ENCODE data around the gene CD48. TPM values are rescaled to one million over a fixed set of nuclear protein-coding genes. Genes with fewer than 3 reads are reported as not detected.

CD48 gene
- total RNA-seq, 2 experiments from 2014 or later = 387 to 395 TPM

- peak overlapping the region; percentile 69 for H3K4me3 ChIP-seq (ENCODE audit: low read length)
- DNase-seq = no peak
- ChIA-PET POLR2A (interaction anchor here (0.6 to 2.3 kb wide), 2 partner anchors 14 to 376 kb away, joined by 3 to 11 read pairs; no protein-coding TSS in a partner anchor), CTCF (interaction anchor here (1.5 to 2.0 kb wide), 3 partner anchors 14 to 38 kb away, joined by 3 to 8 read pairs (median 5); no protein-coding TSS in a partner anchor)
- H3K4me1 ChIP-seq (ENCODE audit: insufficient read depth, low read length) = peaks cover 48% of the 10 kb centered on the region
- H3K27ac ChIP-seq (ENCODE audit: low read depth in 1 of 2, low read length in 2 of 2) = peak overlapping the region; percentile 68
- Mint-ChIP-seq H3K27me3 (no peaks in the 10 kb centered on the region), H3K27ac (peak overlapping the region; percentile 97), H3K4me1 (ENCODE audit: low read depth) (peaks cover 91% of the 10 kb centered on the region), H3K4me3 (peak overlapping the region; percentile 97), H3K36me3 (ENCODE audit: low read depth) (peaks cover 56% of the 10 kb centered on the region), H3K9me3 (no peaks in the 10 kb centered on the region)
- H3K36me3 ChIP-seq (ENCODE audit: insufficient read depth, low read length) = peaks cover 10% of the 10 kb centered on the region
- no peaks in the 10 kb centered on the region for H3K9me3 ChIP-seq (ENCODE audit: control insufficient read depth in 1 of 2, insufficient read depth in 1 of 2, low read length in 2 of 2)
- ATAC-seq (ENCODE audit: poor library complexity) = no peak
- TF ChIP-seq, protein P1, sequence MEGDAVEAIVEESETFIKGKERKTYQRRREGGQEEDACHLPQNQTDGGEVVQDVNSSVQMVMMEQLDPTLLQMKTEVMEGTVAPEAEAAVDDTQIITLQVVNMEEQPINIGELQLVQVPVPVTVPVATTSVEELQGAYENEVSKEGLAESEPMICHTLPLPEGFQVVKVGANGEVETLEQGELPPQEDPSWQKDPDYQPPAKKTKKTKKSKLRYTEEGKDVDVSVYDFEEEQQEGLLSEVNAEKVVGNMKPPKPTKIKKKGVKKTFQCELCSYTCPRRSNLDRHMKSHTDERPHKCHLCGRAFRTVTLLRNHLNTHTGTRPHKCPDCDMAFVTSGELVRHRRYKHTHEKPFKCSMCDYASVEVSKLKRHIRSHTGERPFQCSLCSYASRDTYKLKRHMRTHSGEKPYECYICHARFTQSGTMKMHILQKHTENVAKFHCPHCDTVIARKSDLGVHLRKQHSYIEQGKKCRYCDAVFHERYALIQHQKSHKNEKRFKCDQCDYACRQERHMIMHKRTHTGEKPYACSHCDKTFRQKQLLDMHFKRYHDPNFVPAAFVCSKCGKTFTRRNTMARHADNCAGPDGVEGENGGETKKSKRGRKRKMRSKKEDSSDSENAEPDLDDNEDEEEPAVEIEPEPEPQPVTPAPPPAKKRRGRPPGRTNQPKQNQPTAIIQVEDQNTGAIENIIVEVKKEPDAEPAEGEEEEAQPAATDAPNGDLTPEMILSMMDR (IDR thresholded peaks at IDR 0.05) = no peak
- intact Hi-C loops (cut with DNase I, micrococcal nuclease) = loop anchor here in 1 of 2 experiments (2.0 kb wide), 1 partner anchor 20 kb away; no protein-coding TSS in a partner anchor
- H3K27me3 ChIP-seq (ENCODE audit: control insufficient read depth in 1 of 2, insufficient read depth in 2 of 2, low read length in 2 of 2) = no peaks in the 10 kb centered on the region
These were observed 68.5 kb downstream of the CD48 start for GRCh38 chr1:160643138-160643537.

- POLR2A ChIA-PET = interaction anchor here (0.6 to 2.3 kb wide), 4 partner anchors 10 to 24 kb away, joined by 3 to 11 read pairs (median 4); no protein-coding TSS in a partner anchor
- Mint-ChIP-seq H3K9me3 (no peaks in the 10 kb centered on the region), H3K4me3 (peak overlapping the region; percentile 97), H3K4me1 (ENCODE audit: low read depth) (peaks cover 91% of the 10 kb centered on the region), H3K27ac (peak overlapping the region; percentile 97), H3K27me3 (no peaks in the 10 kb centered on the region), H3K36me3 (ENCODE audit: low read depth) (peaks cover 64% of the 10 kb centered on the region)
- TF ChIP-seq, protein P1 (IDR thresholded peaks at IDR 0.05) = no peak
- DNase-seq = no peak
- no peak for ATAC-seq (ENCODE audit: poor library complexity)
- peaks cover 52% of the 10 kb centered on the region for H3K4me1 ChIP-seq (ENCODE audit: insufficient read depth, low read length)
- H3K27me3 ChIP-seq (ENCODE audit: control insufficient read depth in 1 of 2, insufficient read depth in 2 of 2, low read length in 2 of 2) = no peaks in the 10 kb centered on the region
- CTCF ChIA-PET = interaction anchor here (0.7 to 2.0 kb wide), 5 partner anchors 13 to 39 kb away, joined by 3 to 8 read pairs (median 4); no protein-coding TSS in a partner anchor
- peak overlapping the region; percentile 68 for H3K27ac ChIP-seq (ENCODE audit: low read depth in 1 of 2, low read length in 2 of 2)
- peaks cover 12% of the 10 kb centered on the region for H3K36me3 ChIP-seq (ENCODE audit: insufficient read depth, low read length)
- peak overlapping the region; percentile 69 for H3K4me3 ChIP-seq (ENCODE audit: low read length)
- H3K9me3 ChIP-seq (ENCODE audit: control insufficient read depth in 1 of 2, insufficient read depth in 1 of 2, low read length in 2 of 2) = no peaks in the 10 kb centered on the region
- intact Hi-C loops (cut with DNase I, micrococcal nuclease) = loop anchor here in 1 of 2 experiments (2.0 kb wide), 1 partner anchor 19 kb away; no protein-coding TSS in a partner anchor
These were observed 69.4 kb downstream of the CD48 start for GRCh38 chr1:160642281-160642644.

- H3K27me3 ChIP-seq (ENCODE audit: control insufficient read depth in 1 of 2, insufficient read depth in 2 of 2, low read length in 2 of 2) = no peaks in the 10 kb centered on the region
- H3K4me3 ChIP-seq (ENCODE audit: low read length) = peak overlapping the region; percentile 69
- no peaks in the 10 kb centered on the region for H3K9me3 ChIP-seq (ENCODE audit: control insufficient read depth in 1 of 2, insufficient read depth in 1 of 2, low read length in 2 of 2)
- TF ChIP-seq, protein P1 (IDR thresholded peaks at IDR 0.05) = no peak
- Mint-ChIP-seq H3K27me3 (no peaks in the 10 kb centered on the region), H3K27ac (peak overlapping the region; percentile 97), H3K4me3 (peak overlapping the region; percentile 97), H3K36me3 (ENCODE audit: low read depth) (peaks cover 64% of the 10 kb centered on the region), H3K4me1 (ENCODE audit: low read depth) (peaks cover 93% of the 10 kb centered on the region), H3K9me3 (no peaks in the 10 kb centered on the region)
- peaks cover 19% of the 10 kb centered on the region for H3K36me3 ChIP-seq (ENCODE audit: insufficient read depth, low read length)
- H3K27ac ChIP-seq (ENCODE audit: low read depth in 1 of 2, low read length in 2 of 2) = peak overlapping the region; percentile 68
- peaks cover 57% of the 10 kb centered on the region for H3K4me1 ChIP-seq (ENCODE audit: insufficient read depth, low read length)
- ChIA-PET CTCF (interaction anchor here (0.7 to 2.0 kb wide), 6 partner anchors 12 to 40 kb away, joined by 3 to 8 read pairs (median 4); no protein-coding TSS in a partner anchor), POLR2A (interaction anchor here (0.6 to 2.5 kb wide), 7 partner anchors 9 to 41 kb away, joined by 3 to 28 read pairs (median 5); no protein-coding TSS in a partner anchor)
- intact Hi-C loops (cut with DNase I, micrococcal nuclease) = loop anchor here in 1 of 2 experiments (2.0 kb wide), 1 partner anchor 19 kb away; no protein-coding TSS in a partner anchor
- DNase-seq (peak in 4 of 14 experiments; percentile 45 to 61 (median 50)), ATAC-seq (ENCODE audit: poor library complexity) (peak; percentile 18)
These were observed 70.0 kb downstream of the CD48 start for GRCh38 chr1:160641323-160642280.

Data from CD4-positive, alpha-beta T cell (primary cell).